ENCODE measurements around the gene SIRT2.
"Not testable (repeated sequence)": the region's sequence is repeated elsewhere in the genome, so short reads cannot be mapped to it uniquely, and the experiment has no call there.

Gene SIRT2

DNA sequence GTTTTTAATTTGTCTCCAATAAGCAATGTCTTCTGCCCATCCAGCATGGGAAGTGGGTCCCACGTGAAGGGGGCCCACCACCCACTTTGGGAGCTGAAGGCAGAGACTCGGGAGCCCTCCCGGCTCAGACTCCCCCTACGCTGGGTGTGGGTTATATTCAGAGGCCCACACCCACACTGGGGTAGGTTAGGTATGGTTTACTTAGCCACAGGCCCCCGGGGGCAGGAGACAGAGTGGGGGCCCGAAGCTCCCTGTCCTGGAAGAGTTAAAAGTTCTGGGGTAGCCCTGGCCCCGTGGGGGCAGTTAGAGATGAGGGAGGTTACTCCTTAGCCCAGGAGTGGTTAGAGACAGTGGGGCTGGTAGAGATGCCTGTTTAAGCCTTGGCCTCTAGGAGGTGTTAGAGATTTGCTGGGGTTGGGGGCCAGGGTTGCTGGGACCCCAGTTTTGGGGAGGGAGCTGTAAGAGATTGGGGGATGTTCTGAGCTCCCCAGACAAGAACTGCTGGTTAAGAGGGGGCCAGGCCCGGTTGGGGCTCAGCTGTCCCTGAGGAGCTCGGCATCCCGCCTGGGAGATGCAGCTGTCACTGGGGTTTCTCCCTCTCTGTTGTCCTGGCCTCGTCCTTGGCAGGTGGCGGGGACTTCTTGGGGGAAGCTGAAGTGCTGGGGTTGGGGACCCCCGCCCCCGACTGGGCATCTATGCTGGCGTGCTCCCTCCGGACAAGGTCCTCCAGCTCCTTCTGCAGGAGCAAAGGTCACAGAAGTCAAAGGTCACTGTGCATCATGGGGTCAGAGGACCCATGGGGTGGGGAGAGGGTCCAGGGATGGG lies 20.6 kb downstream of the SIRT2 start:
- DNase-seq = no peak
- in situ Hi-C loops (cut with HindIII; ENCODE audit: low pct_ligation_motif_present, low pct_unique_long_range_greater_than_20kb, low sequenced_read_pairs) = no loop called here

DNA sequence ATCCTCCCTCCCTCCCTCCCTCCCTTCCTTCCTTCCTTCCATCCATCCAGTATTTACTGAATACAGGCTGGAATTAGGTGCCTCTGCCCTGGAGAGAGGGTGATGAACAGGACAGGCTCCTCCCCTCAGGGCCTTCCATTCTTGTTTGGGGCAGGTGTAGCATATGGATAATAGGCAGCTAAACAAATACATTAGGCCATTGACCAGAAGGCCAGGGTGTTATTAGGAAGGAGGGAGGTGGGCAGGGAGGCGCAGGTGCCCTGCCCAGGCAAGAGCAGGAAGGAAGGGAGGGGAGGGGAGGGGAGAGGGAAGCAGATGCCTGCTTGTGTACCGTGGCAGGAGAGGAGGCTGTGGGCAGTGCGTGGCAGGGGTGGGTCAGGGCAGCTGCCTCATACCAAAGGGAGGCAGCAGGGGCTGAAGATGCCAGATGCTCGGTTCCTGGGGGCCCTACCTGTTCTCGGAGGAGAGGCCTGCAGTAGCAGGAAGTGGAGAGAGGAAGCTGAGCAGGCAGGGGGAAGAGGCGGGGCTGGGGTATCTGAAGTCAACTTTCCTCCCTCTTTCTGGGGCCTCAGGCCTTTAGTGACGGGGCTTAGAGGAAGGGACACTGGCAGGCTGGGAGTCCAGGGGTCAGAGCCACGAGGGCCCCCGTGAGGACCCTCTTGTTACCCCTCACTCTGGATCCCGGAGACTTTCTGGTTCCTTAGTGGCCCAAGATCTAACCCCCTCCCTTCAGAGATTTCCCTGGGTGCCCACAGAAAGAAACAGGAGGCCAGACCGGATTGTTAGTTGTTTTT lies 21.4 kb downstream of the SIRT2 start, which contains the start of gene RINL:
Gene RINL, minus strand, starts transcription at position 495 of the 794 bp plus-strand sequence. CDS start 1,533 bp downstream, outside the sequence.
- no peak for DNase-seq
- in situ Hi-C loops (cut with HindIII; ENCODE audit: low pct_ligation_motif_present, low pct_unique_long_range_greater_than_20kb, low sequenced_read_pairs) = no loop called here

DNA sequence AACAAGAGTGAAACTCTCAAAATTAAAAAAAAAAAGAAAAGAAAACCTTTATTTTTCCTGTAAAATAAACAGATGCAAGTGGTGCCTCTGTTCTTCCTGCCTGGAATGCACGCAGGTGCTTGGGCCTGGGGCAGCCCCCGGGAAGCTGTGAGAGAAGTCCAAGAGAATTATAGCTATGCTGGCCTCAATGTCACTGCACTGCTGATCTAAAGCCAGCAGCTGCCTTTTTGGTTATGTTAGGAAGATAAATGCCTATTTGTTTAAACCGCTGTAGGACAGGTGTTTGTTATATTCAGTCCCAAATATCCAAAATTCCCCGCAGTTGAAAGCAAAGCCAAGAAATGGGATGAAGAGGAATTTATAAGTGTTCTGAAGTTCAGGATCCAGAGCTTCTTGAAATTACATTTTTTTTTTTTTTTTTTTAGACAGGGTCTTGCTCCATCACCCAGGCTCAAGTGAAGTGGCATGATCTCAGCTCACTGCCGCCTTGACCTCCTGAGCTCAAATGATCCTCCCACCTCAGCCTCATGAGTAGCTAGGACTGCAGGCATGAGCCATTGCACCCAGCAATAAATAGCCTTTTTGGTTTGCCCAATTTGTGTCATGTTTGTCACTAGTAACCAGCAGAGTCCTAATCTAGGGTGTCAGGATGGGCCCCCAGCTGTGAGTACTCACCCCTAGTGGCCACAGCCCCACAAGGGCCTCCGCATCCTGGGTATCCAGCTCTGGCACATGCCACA lies 23.6 kb downstream of the SIRT2 start:
- DNase-seq = no peak
- in situ Hi-C loops (cut with HindIII; ENCODE audit: low pct_ligation_motif_present, low pct_unique_long_range_greater_than_20kb, low sequenced_read_pairs) = no loop called here

DNA sequence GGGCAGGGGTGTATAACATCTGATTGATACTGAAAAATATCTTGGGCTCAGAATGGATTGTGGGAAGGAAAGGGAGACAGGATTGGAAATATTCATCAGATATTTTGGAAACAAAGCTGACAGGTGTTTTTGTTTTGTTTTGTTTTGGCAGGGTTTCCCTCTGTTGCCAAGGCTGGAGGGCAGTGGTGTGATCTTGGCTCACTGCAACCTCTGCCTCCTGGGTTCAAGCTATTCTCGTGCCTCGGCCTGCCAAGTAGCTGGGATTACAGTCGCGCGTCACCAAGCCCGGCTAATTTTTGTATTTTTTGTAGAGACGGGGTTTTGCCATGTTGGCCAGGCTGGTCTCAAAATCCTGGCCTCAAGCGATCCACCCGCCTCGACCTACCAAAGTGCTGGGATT lies 26.0 kb downstream of the SIRT2 start:
- DNase-seq; in situ Hi-C loops (cut with HindIII; ENCODE audit: low pct_ligation_motif_present, low pct_unique_long_range_greater_than_20kb, low sequenced_read_pairs): not testable (repeated sequence)

DNA sequence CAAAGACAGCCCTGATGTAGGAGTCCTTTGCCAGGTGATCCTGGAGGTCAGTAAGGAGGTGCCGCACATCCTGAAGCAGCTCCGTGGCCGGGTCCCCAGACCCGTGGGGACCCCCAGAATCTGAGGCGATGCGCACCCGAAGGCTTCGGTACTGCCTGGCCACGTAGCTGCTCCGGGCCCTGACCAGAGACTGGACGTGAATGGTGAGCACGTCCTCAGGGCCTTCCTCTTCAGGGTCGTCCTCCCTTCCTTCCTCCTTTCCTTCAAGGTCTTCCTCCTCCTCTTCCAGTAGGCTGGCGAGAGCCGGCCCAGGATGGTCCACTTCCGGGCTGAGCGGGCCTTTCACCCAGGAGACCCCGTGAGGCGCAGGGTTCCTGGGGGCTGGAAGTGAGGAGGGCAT lies 28.8 kb downstream of the SIRT2 start:
- no peak for DNase-seq
- in situ Hi-C loops (cut with HindIII; ENCODE audit: low pct_ligation_motif_present, low pct_unique_long_range_greater_than_20kb, low sequenced_read_pairs) = no loop called here

DNA sequence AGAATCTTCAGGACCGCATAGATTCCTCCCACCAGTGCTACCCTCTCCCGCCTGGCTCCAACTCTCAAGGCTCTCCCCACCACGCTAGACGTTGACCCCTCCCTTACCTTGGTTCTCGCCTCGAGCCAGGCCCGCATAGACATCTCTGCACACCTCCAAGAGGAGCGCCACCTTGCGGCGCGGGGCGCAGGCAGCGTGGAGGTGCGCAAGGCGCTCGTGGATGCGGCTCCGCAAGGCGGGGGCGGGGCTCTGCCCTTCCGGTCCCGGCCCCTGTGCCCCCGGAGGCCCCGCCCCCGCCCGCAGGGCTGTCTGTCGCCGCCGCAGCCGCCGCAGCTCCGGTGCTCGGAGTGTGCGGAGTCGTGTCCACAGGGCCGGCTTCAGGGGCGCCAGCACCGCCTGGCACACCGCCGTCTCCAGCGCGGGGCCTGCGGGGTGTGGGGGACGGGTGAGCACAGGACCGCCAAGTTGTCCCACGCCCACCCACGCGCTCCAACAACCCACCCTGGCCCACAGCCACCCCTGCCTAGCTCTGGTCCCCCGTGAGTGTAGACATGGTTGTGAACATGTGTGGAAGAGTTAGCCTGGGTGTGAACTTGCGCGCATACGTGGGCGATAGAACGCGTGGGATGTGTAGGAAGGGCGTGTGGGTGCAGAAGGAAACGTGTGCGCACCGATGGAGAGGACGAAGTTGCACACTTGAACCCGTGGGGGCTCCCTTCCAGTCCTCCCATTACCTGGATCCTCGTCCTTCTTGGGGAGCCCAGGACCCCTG lies 29.4 kb downstream of the SIRT2 start:
- DNase-seq = peak; percentile 69
- in situ Hi-C loops (cut with HindIII; ENCODE audit: low pct_ligation_motif_present, low pct_unique_long_range_greater_than_20kb, low sequenced_read_pairs) = no loop called here

DNA sequence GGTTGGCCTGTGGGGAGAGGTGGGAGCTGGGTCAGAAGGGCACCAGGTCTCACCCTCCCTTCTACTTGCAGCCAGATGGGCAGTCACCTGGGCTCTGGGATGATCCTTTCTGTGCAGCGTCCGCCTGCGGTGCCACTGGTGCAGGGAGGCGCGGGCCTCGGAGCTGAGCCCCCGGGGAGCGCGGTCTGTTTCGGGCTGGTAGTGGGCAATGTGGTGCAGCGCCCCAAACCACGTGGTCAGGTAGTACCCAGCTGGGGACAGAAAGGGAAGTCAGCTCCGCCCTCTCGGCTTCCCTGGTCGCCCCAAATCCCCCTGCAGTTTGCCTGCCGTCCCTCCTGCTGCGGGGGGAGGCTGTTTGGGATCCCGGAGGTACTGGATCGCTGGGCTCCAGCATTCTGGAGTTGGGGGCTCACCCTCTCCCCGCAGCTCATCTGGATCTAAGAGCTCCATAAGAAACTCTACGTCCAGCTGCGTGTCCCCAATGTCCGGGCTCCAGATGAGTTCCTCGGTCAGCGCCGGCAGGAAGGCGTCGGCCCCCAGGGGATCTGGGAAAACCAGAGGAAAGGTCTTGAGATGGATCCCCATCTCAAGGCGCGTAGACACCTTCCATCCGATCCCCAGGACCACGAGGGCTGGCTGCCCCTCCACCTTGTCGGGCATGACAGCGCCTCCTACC lies 30.1 kb downstream of the SIRT2 start:
- in situ Hi-C loops (cut with HindIII; ENCODE audit: low pct_ligation_motif_present, low pct_unique_long_range_greater_than_20kb, low sequenced_read_pairs) = no loop called here
- DNase-seq = no peak

DNA sequence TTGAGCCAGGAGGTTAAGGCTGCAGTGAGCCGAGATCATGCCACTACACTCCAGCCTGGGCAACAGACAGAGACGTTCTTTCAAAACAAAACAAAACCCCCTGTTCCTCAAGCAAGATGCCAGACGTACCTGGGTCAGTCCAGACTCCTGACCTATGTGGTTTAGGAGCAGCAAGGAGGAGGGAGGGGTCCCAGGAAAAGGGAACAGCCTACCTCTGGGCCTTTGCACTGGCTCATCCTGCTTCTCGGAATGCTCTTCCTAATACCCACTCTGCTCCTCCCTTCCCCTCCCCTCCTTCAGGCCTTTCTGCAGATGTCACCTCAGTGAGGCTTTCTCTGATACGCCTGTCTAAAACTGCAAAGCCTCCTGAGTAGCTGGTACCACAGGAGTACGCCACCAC lies 30.9 kb downstream of the SIRT2 start:
- no peak for DNase-seq
- in situ Hi-C loops (cut with HindIII; ENCODE audit: low pct_ligation_motif_present, low pct_unique_long_range_greater_than_20kb, low sequenced_read_pairs) = no loop called here

DNA sequence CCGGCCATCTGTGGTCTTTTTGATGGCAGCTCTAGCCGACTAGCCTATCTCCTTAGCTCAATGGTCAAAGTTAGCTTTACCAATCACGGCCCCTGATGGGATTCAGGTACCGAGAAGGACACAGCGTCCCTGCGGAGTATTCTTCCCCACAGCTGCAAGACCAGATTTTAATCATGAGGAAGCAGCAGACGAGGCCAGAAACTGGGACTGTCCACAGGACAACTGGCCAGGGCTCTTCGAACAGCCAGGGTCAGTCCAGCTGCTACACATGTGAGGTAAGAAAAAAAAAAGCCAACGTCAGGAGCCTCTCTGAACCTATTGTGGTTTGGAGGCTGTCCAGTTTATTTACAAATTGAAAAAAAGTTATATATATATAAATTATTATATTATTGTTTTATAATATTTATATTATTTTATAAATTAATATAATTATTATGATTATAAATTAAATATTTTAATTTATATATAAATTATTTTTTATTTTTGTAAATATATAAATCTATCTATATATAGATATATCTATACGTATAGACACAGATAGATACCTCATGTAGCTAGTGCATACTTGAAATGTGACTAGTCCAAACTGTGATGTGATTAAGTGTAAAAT lies 32.1 kb downstream of the SIRT2 start:
- in situ Hi-C loops (cut with HindIII; ENCODE audit: low pct_ligation_motif_present, low pct_unique_long_range_greater_than_20kb, low sequenced_read_pairs) = no loop called here
- no peak for DNase-seq

DNA sequence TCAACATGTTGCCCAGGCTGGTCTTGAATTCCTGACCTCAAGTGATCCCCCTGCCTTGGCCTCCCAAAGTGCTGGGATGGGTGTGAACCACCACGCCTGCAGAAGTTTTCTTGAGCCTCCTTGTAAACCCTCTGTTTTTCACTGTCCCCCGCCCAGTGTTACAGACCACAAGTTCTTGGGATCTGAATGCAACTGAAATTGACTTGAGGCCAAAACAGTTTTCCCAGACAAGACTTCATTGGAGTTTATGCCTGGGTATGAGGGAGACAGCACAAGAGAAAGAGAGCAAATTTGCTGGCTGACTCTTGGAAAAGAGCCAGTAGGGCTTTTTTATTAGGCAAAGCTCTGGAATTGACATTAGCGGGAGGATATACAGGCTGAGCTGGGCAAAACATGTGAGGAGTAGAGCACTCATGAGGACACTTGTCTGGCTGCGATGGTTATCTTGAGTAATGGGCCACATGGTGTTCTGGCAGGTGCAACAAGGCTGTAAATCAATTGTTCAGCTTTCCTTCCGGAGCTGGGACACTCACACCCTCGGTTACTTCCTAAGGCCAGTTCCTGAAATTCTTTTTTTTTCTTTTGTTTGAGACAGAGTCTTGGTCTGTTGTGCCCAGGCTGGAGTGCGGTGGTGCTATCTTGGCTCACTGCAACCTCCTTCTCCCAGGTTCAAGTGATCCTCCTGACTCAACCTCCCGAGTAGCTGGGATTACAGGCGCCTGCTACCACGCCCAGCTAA lies 36.9 kb downstream of the SIRT2 start:
- in situ Hi-C loops (cut with HindIII; ENCODE audit: low pct_ligation_motif_present, low pct_unique_long_range_greater_than_20kb, low sequenced_read_pairs) = no loop called here
- DNase-seq = no peak

DNA sequence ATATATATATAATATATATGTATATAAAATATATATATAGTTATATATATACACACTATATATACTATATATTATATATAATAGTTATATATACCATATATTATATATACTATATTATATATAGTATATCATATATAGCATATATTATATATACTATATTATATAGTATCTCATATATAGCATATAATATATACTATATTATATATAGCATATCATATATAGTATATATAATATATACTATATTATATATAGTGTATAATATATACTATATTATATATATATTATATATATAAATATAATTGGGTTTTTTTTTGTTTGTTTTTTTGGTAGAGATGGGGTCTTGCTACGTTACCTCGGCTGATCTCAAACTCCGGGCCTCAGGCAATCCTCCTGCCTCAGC lies 38.0 kb downstream of the SIRT2 start:
- no peak for DNase-seq
- in situ Hi-C loops (cut with HindIII; ENCODE audit: low pct_ligation_motif_present, low pct_unique_long_range_greater_than_20kb, low sequenced_read_pairs) = no loop called here

DNA sequence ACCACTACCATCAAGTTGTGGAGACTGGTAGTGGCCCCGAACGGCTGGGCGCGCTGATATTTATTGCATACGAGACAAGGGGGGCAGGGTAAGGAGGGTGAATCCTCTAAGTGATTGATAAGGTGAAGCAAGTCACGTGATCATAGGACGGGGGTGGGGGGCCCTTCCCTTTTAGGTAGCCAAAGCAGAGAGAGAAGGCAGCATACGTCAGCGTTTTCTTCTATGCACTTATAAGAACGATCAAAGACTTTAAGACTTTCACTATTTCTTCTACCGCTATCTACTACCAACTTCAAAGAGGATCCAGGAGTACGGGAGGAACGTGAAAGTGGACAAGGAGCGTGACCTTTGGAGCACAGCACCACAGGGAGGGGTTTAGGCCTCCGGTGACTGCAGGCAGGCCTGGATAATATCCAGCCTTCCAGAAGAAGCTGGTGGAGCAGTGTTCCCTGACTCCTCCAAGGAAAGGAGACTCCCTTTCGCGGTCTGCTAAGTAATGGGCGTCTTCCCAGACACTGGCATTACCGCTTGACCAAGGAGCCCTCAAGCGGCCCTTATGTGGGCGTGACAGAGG lies 39.7 kb downstream of the SIRT2 start:
- in situ Hi-C loops (cut with HindIII; ENCODE audit: low pct_ligation_motif_present, low pct_unique_long_range_greater_than_20kb, low sequenced_read_pairs); DNase-seq: not testable (repeated sequence)

DNA sequence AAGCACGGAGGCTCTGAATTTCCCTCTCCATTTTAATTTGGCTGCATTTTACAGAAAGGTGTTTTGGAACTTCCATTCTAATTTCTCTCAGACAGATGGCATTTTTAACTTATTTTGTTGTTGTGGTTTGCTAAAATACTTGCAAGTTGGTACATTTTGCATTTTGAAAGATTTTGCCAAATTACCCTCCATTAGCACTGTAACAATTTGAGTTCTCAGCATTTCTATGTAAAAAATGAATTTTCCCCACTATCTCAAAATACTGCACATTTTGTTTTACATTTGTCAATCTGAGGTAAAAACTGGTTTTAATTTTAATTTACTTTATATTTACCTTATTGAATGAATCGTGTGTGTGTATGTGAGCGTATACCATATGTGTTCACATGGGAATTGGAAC lies 42.6 kb downstream of the SIRT2 start:
- no peak for DNase-seq
- in situ Hi-C loops (cut with HindIII; ENCODE audit: low pct_ligation_motif_present, low pct_unique_long_range_greater_than_20kb, low sequenced_read_pairs) = no loop called here

DNA sequence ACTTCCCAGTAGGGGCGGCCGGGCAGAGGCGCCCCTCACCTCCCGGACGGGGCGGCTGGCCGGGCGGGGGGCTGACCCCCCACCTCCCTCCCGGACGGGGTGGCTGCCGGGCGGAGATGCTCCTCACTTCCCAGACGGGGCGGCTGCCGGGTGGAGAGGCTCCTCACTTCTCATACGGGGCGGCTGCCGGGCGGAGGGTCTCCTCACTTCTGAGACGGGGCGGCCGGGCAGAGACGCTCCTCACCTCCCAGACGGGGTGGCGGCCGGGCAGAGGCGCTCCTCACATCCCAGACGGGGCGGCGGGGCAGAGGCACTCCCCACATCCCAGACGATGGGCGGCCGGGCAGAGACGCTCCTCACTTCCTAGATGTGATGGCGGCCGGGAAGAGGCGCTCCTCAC lies 43.7 kb downstream of the SIRT2 start:
- in situ Hi-C loops (cut with HindIII; ENCODE audit: low pct_ligation_motif_present, low pct_unique_long_range_greater_than_20kb, low sequenced_read_pairs) = not testable (repeated sequence)

DNA sequence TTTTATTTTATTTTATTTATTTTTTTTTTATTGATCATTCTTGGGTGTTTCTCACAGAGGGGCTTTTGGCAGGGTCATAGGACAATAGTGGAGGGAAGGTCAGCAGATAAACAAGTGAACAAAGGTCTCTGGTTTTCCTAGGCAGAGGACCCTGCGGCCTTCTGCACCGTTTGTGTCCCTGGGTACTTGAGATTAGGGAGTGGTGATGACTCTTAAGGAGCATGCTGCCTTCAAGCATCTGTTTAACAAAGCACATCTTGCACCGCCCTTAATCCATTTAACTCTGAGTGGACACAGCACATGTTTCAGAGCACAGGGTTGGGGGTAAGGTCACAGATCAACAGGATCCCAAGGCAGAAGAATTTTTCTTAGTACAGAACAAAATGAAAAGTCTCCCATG lies 44.5 kb downstream of the SIRT2 start:
- DNase-seq; in situ Hi-C loops (cut with HindIII; ENCODE audit: low pct_ligation_motif_present, low pct_unique_long_range_greater_than_20kb, low sequenced_read_pairs): not testable (repeated sequence)

More for the DNA sequence above, 43.7 kb downstream of the SIRT2 start:
- not testable (repeated sequence) for DNase-seq

DNA sequence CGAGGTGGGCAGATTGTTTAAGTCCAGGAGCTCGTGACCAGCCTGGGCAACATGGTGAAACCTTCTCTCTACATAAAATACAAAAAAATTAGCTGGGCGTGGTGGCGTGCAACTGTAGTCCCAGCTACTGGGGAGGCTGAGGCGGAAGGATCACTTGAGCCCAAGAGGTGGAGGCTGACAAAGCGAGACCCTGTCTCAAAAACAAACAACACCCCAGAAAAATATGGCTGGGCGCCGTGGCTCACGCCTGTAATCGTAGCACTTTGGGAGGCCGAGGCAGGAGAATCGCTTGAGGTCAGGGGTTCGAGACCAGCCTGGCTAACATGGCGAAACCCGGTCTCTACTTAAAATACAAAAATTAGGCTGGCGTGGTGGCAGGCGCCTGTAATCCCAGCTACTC lies 46.2 kb downstream of the SIRT2 start:
- no peak for DNase-seq
- in situ Hi-C loops (cut with HindIII; ENCODE audit: low pct_ligation_motif_present, low pct_unique_long_range_greater_than_20kb, low sequenced_read_pairs) = no loop called here

Data from ACHN (cell line).